ENCODE data around the gene MBLAC1. TPM values are rescaled to one million over a fixed set of nuclear protein-coding genes. Genes with fewer than 3 reads are reported as not detected.
A peak's percentile ranks its signal among the peaks of the same experiment; 100 is the strongest.

MBLAC1 gene
- total RNA-seq, 4 donors from 2014 or later, result 4.8 to 8.1 (median 6.6) TPM

- TF ChIP-seq POLR2AphosphoS5 (IDR thresholded peaks at IDR 0.05) (no peak), POLR2A (IDR thresholded peaks at IDR 0.05) (no peak), CTCF (IDR thresholded peaks at IDR 0.05) (no peak), EP300 (IDR thresholded peaks at IDR 0.05) (no peak)
- ATAC-seq, result no peak
- peak overlapping the region in 3 of 4 donors; percentile 84 to 89 (median 85) for H3K27ac ChIP-seq
These were observed 29.7 kb downstream of the MBLAC1 start for GRCh38 chr7:100156331-100157068.

GRCh38 chr7:100157069-100157333 lies 30.2 kb downstream of the MBLAC1 start:
- Histone ChIP-seq H3K4me1 (peaks cover 0 to 40% (median 14%) of the 10 kb centered on the region in 3 donors), H3K27ac (peak overlapping the region in 3 of 4 donors; percentile 84 to 89 (median 85))

More at GRCh38 chr7:100156331-100157068, 29.7 kb downstream of the MBLAC1 start:
- no peaks in the 10 kb centered on the region for H3K9me3 ChIP-seq
- no peak overlapping the region for H3K4me3 ChIP-seq
- peaks cover 0 to 55% of the 10 kb centered on the region in 2 donors for H3K36me3 ChIP-seq
- 82% methylated on average over 12 of the region's 16 CpGs; no CpG with 5 or more reads in 1 of the 2 donors for WGBS, 2 donors (ENCODE audit: low coverage in 1 of 2)
- peaks cover 0 to 44% (median 14%) of the 10 kb centered on the region in 3 donors for H3K4me1 ChIP-seq
- H3K27me3 ChIP-seq, result no peaks in the 10 kb centered on the region

GRCh38 chr7:100157334-100158228 lies 30.8 kb downstream of the MBLAC1 start:
- H3K36me3 ChIP-seq, result peaks cover 0 to 47% of the 10 kb centered on the region in 2 donors
- H3K9me3 ChIP-seq, result no peaks in the 10 kb centered on the region
- TF ChIP-seq EP300 (IDR thresholded peaks at IDR 0.05) (no peak), POLR2AphosphoS5 (IDR thresholded peaks at IDR 0.05) (peak; percentile 6)
- no peaks in the 10 kb centered on the region for H3K27me3 ChIP-seq
- H3K27ac ChIP-seq, result peak overlapping the region; percentile 21 to 89 (median 84)
- H3K4me1 ChIP-seq, result peaks cover 0 to 37% (median 14%) of the 10 kb centered on the region in 3 donors
- peak overlapping the region; percentile 55 to 81 for H3K4me3 ChIP-seq
- 3 to 5% methylated on average over 4 to 16 of the region's 32 CpGs for WGBS, 2 donors (ENCODE audit: low coverage in 1 of 2)
- ATAC-seq, result peak; percentile 46

More at GRCh38 chr7:100157069-100157333, 30.2 kb downstream of the MBLAC1 start:
- H3K36me3 ChIP-seq, result peaks cover 0 to 50% of the 10 kb centered on the region in 2 donors
- no peak for ATAC-seq
- H3K9me3 ChIP-seq, result no peaks in the 10 kb centered on the region
- no CpG with 5 or more reads among the region's 5 CpGs for WGBS, 2 donors (ENCODE audit: low coverage in 1 of 2)
- no peaks in the 10 kb centered on the region for H3K27me3 ChIP-seq
- H3K4me3 ChIP-seq, result no peak overlapping the region
- TF ChIP-seq POLR2A (IDR thresholded peaks at IDR 0.05), result no peak
- TF ChIP-seq CTCF (IDR thresholded peaks at IDR 0.05), result no peak
- TF ChIP-seq EP300 (IDR thresholded peaks at IDR 0.05), result no peak
- TF ChIP-seq POLR2AphosphoS5 (IDR thresholded peaks at IDR 0.05), result no peak

- peaks cover 0 to 37% (median 14%) of the 10 kb centered on the region in 3 donors for H3K4me1 ChIP-seq
- H3K9me3 ChIP-seq, result no peaks in the 10 kb centered on the region
- WGBS, 2 donors (ENCODE audit: low coverage in 1 of 2), result 5 to 20% methylated on average over 1 to 15 of the region's 87 CpGs
- H3K27ac ChIP-seq, result peak within 1 kb of the TSS; percentile 21 to 89 (median 84)
- H3K36me3 ChIP-seq, result peaks cover 0 to 38% of the 10 kb centered on the region in 2 donors
- TF ChIP-seq POLR2AphosphoS5 (IDR thresholded peaks at IDR 0.05), result peak; percentile 60
- peak in 2 of 4 experiments; percentile 6 to 16 for TF ChIP-seq CTCF (IDR thresholded peaks at IDR 0.05)
- no peak for TF ChIP-seq EP300 (IDR thresholded peaks at IDR 0.05)
- peak; percentile 30 to 43 for TF ChIP-seq POLR2A (IDR thresholded peaks at IDR 0.05)
- peak within 1 kb of the TSS; percentile 55 to 81 for H3K4me3 ChIP-seq
- peak; percentile 92 for ATAC-seq
- no peaks in the 10 kb centered on the region for H3K27me3 ChIP-seq
These were observed 31.7 kb downstream of the MBLAC1 start, which contains the start of gene TRAPPC14 for GRCh38 chr7:100158229-100159098. TSS of gene TRAPPC14 (minus strand) at chr7:100158723. CDS start at chr7:100158499, 224 bp downstream.
